ENCODE measurements around the gene G3BP1. TPM values are rescaled to one million over a fixed set of nuclear protein-coding genes. Genes with fewer than 3 reads are reported as not detected.
"Not testable (repeated sequence)": the region's sequence is repeated elsewhere in the genome, so short reads cannot be mapped to it uniquely, and the experiment has no call there.

The G3BP1 gene
- total RNA-seq (2014; rRNA removed; shearing (Covaris generic)), result 87.3 and 132 TPM in 2 replicates

GRCh38 chr5:151771259-151772028, at the start of gene G3BP1:
G3BP1 (plus strand) TSS chr5:151771954; CDS start chr5:151786621, 14,667 bp downstream.
- DNase-seq (ENCODE audit: low spot score), result peak; percentile 100
- in situ Hi-C loops (cut with HindIII; ENCODE audit: low sequenced_read_pairs), result no loop called here

- no peak for DNase-seq (ENCODE audit: low spot score)
- in situ Hi-C loops (cut with HindIII; ENCODE audit: low sequenced_read_pairs), result no loop called here
Measured at GRCh38 chr5:151722546-151722945, 49.2 kb upstream of the G3BP1 start.

DNA sequence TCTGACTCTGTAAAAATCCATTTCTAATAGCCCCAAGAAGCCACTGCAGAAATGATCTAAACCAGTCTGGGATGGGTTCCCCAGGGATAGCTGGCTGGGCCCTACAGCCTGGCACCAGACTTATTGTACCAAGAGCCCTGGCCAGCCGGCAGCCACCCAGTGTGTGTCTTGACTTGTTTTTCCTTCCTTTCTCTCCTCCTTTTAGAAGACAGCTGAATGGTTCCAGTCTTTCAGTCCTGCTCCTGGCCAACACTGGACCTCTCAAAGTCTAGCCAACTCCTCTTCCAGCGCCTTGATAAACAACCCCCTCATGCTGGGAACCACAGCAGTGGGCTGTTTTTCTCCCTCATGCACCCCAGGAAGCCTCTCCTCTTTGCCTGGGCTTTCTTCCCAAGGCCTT, 47.4 kb upstream of the G3BP1 start:
- in situ Hi-C loops (cut with HindIII; ENCODE audit: low sequenced_read_pairs), result no loop called here
- peak; percentile 34 for DNase-seq (ENCODE audit: low spot score)

- DNase-seq (ENCODE audit: low spot score); in situ Hi-C loops (cut with HindIII; ENCODE audit: low sequenced_read_pairs): not testable (repeated sequence)
Measured at GRCh38 chr5:151729597-151729996, 42.2 kb upstream of the G3BP1 start.

DNA sequence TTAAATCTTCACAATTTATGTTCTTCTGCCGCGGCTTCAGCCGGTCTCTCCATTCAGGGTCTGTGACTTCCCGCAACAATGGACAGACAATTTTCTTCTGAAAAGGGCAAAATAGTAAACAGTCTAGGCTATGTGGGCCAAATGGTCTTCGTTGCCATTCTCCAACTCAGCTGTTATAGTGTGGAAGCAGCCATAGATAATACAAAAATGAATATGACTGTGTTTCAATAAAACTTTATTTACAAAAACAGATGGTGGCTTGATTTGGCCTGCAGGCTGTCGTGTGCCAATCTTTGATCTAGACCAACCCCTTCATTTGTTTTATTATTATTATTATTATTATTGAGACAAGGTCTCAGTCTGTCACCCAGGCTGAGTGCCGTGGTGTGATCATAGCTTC, 41.4 kb upstream of the G3BP1 start:
- DNase-seq (ENCODE audit: low spot score), result no peak
- in situ Hi-C loops (cut with HindIII; ENCODE audit: low sequenced_read_pairs), result no loop called here

DNA sequence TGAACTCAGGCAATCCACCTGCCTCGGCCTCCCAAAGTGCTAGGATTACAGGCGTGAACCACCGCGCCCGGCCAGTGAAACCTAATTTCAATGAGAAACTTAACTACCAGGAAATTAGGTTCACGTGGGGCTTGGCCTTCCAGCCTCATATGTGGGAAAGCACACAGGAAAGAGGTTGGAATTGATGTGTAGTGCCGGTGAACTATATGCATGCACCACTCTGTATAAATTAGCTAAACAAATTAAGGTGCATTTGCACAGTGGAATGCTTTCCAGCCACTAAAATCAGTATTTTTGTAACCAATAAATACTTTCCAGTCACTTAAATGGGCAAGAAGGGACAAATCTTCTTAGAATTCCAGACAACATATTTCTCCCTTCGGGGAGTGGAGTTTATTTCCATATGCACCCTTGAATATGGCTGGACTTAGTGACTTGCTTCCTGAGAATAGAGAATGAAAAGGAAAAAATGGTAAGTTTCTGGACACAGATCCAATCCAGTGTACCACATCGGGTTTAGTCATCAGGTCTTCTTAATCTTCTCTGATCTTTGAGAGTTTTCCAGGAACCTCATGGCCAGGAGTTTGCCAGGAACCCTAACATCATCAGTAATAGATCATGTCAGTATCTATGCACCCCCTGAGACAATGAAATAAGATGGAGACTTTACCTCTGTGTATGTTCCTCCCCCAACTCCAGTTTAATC, 38.2 kb upstream of the G3BP1 start:
- in situ Hi-C loops (cut with HindIII; ENCODE audit: low sequenced_read_pairs), result no loop called here
- DNase-seq (ENCODE audit: low spot score), result no peak

- DNase-seq (ENCODE audit: low spot score), result no peak
- in situ Hi-C loops (cut with HindIII; ENCODE audit: low sequenced_read_pairs), result no loop called here
Measured at GRCh38 chr5:151734064-151734408, 37.7 kb upstream of the G3BP1 start.

DNA sequence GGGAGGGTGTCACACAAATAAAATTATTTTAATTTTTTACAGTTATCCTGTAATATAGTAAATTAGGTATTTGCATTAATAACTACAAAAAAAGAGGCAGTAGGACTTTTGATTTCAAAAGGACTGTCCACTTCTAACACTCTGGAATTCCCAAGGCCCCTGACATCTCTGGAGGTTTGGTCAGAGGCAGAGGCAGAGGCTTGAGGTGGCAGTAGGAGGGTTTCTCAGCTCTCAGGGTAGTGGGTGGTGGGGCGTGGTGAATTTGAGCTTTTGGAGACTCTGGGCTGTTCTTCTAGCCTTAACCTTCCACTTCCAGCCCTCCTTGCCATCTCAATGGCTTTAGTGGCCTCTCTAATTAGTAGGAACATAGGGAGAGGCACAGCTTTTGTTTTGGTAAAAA, 36.1 kb upstream of the G3BP1 start:
- DNase-seq (ENCODE audit: low spot score), result no peak
- in situ Hi-C loops (cut with HindIII; ENCODE audit: low sequenced_read_pairs), result no loop called here

- DNase-seq (ENCODE audit: low spot score), result no peak
- in situ Hi-C loops (cut with HindIII; ENCODE audit: low sequenced_read_pairs), result no loop called here
Measured at GRCh38 chr5:151737431-151737830, 34.3 kb upstream of the G3BP1 start.

DNA sequence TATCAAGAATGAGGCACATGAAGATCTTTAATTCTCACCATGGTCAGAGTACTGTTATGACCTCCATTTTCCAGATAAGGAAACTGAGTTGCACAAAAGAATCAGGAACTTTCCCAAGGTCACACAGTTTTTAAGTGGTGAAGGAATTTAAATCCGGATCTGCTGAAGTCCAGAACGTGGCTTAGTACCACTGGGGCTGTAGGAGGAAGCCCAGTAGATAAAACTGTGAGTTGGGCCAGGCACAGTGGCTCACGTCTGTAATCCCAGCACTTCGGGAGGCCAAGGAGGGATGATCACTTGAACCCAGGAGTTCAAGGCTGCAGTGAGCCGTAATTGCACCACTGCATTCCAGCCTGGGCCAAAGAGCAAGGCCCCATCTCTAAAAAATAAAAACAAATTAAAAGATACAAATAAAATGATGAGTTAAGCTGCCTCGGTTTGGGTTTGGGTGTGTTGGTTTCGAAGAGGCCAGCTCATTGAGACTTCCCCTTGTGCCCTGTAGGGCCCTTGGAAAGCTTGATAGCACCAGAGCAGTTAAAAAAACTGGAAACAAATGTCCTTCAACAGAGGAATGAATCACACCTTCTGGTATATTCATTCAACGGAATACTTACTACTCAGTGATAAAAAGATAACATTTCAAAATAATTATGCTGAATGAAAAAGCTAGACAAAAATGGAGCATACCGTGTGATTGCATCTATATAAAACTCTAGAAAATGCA, 33.5 kb upstream of the G3BP1 start:
- in situ Hi-C loops (cut with HindIII; ENCODE audit: low sequenced_read_pairs), result no loop called here
- no peak for DNase-seq (ENCODE audit: low spot score)

- DNase-seq (ENCODE audit: low spot score), result no peak
- in situ Hi-C loops (cut with HindIII; ENCODE audit: low sequenced_read_pairs), result no loop called here
Measured at GRCh38 chr5:151739395-151739794, 32.4 kb upstream of the G3BP1 start.

GRCh38 chr5:151739939-151740335, 31.8 kb upstream of the G3BP1 start:
- DNase-seq (ENCODE audit: low spot score), result no peak
- in situ Hi-C loops (cut with HindIII; ENCODE audit: low sequenced_read_pairs), result no loop called here

DNA sequence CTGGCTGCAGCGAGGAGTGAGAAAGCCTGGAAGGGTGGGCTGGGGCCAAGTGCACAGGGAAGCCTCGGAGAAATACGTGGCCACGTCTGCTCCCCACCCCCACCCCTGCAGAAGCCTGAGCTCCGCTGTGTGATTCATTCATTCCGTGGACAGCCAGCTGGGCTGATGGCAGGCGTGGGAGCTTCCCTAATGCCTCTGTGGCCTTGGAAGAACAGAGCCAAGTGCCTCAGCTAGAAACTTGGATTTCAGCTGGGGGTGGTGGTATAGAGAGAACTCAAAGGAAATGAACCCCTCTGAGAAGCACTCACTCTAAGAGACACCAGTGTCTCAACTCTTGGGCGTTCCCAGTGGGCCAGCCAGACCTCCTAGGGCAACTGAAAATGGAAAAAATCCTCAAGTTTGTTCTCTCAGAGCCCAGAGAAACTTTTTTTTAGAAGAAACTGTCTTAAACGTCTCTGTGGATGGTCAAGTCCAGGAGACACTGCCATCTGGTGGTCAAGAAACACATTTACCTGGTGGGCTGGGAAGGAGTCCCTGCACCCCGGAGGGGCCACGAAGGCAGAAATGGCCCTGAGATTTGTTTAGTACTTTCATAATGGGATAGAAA, 31.3 kb upstream of the G3BP1 start:
- DNase-seq (ENCODE audit: low spot score), result peak; percentile 75

DNA sequence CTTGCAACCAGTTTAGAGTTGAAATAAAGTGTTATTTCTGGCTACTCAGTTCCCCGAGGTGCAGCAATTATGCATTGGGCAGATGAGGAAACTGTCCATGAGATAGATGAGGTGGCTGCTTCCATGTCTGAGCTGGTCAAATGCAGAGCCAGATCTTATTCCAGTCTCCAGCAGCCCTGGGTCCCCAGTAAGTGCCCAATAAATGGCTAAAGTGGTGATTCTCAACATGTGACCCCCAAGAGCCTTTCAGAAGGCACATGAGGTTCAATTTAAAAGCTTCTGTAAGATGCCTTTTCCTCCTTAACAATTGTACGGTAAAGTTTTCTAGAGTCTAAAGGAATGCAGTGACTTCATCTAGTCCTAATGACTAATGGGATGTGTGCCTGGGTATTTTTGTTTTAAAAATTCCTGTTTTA, 30.8 kb upstream of the G3BP1 start:
- no peak for DNase-seq (ENCODE audit: low spot score)
- in situ Hi-C loops (cut with HindIII; ENCODE audit: low sequenced_read_pairs), result no loop called here

More for the DNA sequence above, 31.3 kb upstream of the G3BP1 start:
- in situ Hi-C loops (cut with HindIII; ENCODE audit: low sequenced_read_pairs), result no loop called here

- in situ Hi-C loops (cut with HindIII; ENCODE audit: low sequenced_read_pairs), result no loop called here
- no peak for DNase-seq (ENCODE audit: low spot score)
Measured at GRCh38 chr5:151741678-151742423, 29.9 kb upstream of the G3BP1 start.

DNA sequence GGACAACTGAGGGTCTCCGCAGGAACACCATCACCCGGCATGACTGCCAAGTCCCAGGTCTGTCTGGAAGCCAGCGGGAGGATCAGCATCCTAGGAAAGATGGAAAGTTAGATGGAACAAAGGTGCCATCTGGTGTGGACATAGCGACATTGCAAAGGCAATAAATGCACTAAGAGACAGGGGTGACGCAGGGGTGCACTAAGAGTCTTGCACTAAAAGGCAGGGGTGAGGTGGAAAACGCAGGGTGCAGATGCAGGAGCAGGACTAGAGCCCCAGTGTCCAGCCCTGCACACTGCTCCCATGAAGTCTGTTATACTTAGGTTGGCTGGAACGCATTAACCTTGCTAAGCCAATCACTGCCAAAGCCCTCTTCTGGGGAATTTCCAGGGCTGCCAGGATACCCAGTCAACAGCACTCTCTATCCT, 28.9 kb upstream of the G3BP1 start:
- peak; percentile 81 for DNase-seq (ENCODE audit: low spot score)
- in situ Hi-C loops (cut with HindIII; ENCODE audit: low sequenced_read_pairs), result no loop called here

- in situ Hi-C loops (cut with HindIII; ENCODE audit: low sequenced_read_pairs), result no loop called here
- no peak for DNase-seq (ENCODE audit: low spot score)
Measured at GRCh38 chr5:151743530-151743929, 28.2 kb upstream of the G3BP1 start.

DNA sequence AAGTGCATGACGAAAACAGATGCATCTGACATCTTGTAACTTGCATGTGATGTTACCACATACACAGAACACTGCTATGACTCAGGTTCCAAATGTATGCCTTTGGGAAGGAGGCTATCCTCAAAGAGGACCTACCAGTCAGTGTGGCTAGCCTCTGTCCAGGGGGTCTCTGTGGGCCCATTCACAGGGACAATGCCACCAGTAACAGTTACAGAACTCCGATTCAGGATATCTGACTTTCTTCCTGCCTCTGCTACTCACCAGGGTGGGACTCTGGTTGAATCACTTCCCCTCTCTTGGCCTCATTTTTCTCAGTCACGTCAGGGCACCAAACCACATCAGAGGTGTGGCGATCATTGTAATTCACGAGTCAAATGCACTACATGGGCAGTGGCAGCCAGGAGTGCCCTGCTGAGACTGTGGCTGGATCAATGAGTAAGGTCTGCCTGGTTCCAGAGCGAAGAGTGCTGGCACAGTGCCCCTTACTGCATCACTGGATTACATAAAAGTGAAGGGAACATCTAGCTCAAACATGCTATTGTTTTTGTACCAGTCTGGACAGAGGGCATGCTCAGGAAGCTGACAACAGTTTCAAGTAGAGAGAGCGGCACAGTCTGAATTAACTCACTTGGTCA, 26.6 kb upstream of the G3BP1 start:
- in situ Hi-C loops (cut with HindIII; ENCODE audit: low sequenced_read_pairs), result no loop called here
- DNase-seq (ENCODE audit: low spot score), result peak; percentile 29

DNA sequence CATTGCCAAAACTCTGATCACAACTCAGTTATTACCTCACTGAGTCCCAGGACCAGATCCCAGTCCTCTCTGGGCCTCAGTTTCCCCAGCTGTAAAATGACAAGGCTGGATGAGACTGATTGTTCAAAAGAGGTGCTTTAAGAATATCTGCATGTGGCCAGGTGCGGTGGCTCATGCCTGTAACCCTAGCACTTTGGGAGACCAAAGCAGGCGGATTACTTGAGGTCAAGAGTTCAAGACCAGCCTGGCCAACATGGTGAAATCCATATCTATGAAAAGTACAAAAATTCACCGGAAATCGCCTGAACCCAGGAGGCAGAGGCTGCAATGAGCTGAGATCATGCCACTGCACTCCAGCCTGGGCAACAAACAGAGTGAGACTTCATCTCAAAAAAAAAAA, 21.6 kb upstream of the G3BP1 start:
- no peak for DNase-seq (ENCODE audit: low spot score)
- in situ Hi-C loops (cut with HindIII; ENCODE audit: low sequenced_read_pairs), result no loop called here
